Stimulated activated CD4-positive, alpha-beta T cell treated with anti-CD3 and anti-CD28 coated beads, Interleukin-12 subunit alpha, Interleukin-12 subunit beta, amount 100 ng/mL, for 4 hours (primary cell): ENCODE data around the gene PROSER3.
"Not testable (repeated sequence)": the region's sequence is repeated elsewhere in the genome, so short reads cannot be mapped to it uniquely, and the experiment has no call there.

Source experiments
- DNase-seq: peaks from one replicate; pipeline ENCODE4 v3.0.0-alpha.2; 2020

PROSER3 gene

GRCh38 chr19:35795564-35795963 lies 37.6 kb downstream of the PROSER3 start:
- DNase-seq = not testable (repeated sequence)

GRCh38 chr19:35796645-35797542 lies 38.9 kb downstream of the PROSER3 start:
- DNase-seq = no peak

GRCh38 chr19:35797663-35798062 lies 39.7 kb downstream of the PROSER3 start:
- DNase-seq = no peak

- DNase-seq = no peak
Measured at GRCh38 chr19:35801828-35802227, 43.9 kb downstream of the PROSER3 start.

GRCh38 chr19:35805526-35806102 lies 47.6 kb downstream of the PROSER3 start:
- DNase-seq = no peak

- no peak for DNase-seq
Measured at GRCh38 chr19:35806597-35806996, 48.6 kb downstream of the PROSER3 start.

- DNase-seq = no peak
Measured at GRCh38 chr19:35807633-35808032, 49.7 kb downstream of the PROSER3 start.

- DNase-seq = no peak
Measured at GRCh38 chr19:35811317-35812219, 53.6 kb downstream of the PROSER3 start.

GRCh38 chr19:35812220-35813042 lies 54.5 kb downstream of the PROSER3 start, which contains the start of gene PRODH2:
TSS of gene PRODH2 (minus strand) at chr19:35812845. CDS start at chr19:35812805, 40 bp downstream.
- no peak for DNase-seq

GRCh38 chr19:35813043-35813890 lies 55.3 kb downstream of the PROSER3 start:
- DNase-seq = no peak

- no peak for DNase-seq
Measured at GRCh38 chr19:35816262-35816661, 58.3 kb downstream of the PROSER3 start.

- DNase-seq = no peak
Measured at GRCh38 chr19:35816846-35817245, 58.9 kb downstream of the PROSER3 start.

- DNase-seq = no peak
Measured at GRCh38 chr19:35818445-35818844, 60.5 kb downstream of the PROSER3 start.
